NCI-H226 (cell line): ENCODE measurements around the gene VPS45.
"Not testable (repeated sequence)": the region's sequence is repeated elsewhere in the genome, so short reads cannot be mapped to it uniquely, and the experiment has no call there.

Experiments used
- DNase-seq: peaks from one replicate; pipeline ENCODE4 v3.0.0-alpha.2; 2015

The VPS45 gene, protein sequence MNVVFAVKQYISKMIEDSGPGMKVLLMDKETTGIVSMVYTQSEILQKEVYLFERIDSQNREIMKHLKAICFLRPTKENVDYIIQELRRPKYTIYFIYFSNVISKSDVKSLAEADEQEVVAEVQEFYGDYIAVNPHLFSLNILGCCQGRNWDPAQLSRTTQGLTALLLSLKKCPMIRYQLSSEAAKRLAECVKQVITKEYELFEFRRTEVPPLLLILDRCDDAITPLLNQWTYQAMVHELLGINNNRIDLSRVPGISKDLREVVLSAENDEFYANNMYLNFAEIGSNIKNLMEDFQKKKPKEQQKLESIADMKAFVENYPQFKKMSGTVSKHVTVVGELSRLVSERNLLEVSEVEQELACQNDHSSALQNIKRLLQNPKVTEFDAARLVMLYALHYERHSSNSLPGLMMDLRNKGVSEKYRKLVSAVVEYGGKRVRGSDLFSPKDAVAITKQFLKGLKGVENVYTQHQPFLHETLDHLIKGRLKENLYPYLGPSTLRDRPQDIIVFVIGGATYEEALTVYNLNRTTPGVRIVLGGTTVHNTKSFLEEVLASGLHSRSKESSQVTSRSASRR

GRCh38 chr1:150067184-150068108 lies at the start of gene VPS45:
TSS of gene VPS45 (plus strand) at chr1:150067776. CDS start at chr1:150067858, 82 bp downstream.
- DNase-seq, result peak; percentile 92

- no peak for DNase-seq
These were observed 49.4 kb upstream of the VPS45 start for GRCh38 chr1:150018165-150018564.

- no peak for DNase-seq
These were observed 46.9 kb upstream of the VPS45 start for GRCh38 chr1:150020711-150021110.

DNA sequence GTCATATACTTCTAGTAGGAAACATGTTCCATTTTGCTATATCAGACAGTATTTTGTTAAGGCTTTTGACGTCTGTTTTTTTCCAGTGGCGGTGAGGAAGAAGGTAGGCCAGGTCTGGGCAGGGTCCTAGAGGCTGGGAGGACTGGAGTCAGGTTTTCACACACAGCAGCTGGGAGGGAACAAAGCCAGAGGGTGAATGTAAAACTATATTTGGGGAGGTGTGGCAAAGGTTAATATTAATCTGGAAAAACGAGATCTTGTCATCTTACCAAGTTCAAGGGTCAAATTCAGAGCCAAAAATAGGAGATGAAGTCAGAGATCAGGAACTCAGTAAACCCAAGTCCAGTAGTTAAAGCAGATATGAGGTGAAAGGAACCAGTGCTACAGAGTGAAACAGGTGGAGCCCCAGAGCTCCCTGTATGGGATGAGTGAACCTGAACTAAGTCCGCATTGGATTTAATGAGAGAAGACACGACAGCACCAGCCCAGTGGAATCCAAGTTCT lies 46.3 kb upstream of the VPS45 start:
- no peak for DNase-seq

DNA sequence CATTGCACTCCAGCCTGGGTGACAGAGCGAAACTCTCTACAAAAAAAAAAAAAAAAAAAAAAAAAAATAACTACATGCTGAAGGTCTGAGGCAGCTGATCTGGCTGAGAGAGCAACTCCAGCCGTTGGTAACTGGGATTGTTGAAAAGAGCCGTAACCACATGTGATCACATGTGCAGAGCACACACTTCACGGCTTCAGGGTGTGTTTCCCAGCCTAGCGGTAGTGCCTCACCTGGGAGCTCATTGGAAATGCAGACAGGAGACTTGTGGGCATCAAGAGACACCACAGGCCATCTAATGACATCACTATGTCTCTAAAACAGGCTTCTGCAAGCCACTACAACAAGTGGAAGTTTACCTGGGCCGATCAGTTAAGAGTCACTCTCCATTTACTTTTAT lies 45.2 kb upstream of the VPS45 start:
- DNase-seq, result no peak

DNA sequence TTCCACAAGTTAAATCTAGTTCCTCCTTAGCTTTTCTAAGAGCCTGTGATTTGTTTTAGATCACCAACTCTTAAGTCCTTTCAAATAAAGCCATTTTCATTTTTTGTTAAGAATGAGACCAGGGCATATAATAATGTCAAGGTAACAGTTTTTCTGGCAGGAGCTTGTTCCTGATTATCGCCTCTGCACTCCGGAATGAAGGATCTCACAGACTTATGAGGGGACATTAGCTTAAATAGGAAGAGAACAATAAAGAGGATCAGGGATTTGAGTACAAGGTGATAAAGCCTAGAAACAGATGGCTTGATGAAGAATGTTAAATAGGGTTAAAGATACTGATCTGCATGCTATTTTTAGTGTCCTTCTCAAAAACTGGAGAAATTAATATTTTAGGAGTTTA lies 43.4 kb upstream of the VPS45 start:
- no peak for DNase-seq

DNA sequence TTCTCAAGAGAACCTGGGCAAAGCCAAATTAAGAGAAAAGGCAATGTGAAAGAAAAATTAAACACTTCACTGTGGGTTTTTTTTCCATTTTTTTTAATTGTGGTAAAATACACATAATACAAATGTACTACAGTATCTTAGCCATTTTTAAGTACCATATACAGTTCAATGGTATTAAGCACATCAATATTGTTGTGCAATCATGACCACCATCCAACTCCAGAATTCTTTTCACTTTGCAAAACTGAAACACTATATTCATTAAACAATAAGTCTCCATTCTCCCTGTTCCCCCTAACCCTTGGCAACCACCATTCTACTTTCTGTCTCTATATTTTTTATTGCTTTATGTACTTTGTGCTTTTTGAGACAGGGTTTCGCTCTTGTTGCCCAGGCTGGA lies 39.3 kb upstream of the VPS45 start:
- DNase-seq, result no peak

- DNase-seq, result no peak
These were observed 33.2 kb upstream of the VPS45 start for GRCh38 chr1:150034336-150034735.

DNA sequence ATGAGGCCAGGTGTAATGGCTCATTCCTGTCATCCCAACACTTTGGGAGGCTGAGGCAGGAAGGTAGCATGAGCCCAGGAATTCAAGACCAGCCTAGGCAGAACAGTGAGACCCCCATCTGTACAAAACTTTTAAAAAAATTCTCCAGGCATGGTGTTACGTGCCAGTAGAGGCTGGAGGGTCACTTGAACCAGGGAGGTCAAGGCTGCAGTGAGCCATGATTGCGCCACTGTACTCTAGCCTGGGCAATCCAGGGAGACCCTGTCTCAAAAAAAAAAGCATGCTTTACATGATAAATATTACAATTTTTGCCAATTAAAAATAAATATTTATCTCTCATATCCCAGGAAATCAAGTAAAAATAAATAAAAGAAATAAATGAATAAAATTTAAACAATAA lies 17.6 kb upstream of the VPS45 start:
- DNase-seq, result no peak

- DNase-seq, result no peak
These were observed 16.5 kb upstream of the VPS45 start for GRCh38 chr1:150051089-150051373.

DNA sequence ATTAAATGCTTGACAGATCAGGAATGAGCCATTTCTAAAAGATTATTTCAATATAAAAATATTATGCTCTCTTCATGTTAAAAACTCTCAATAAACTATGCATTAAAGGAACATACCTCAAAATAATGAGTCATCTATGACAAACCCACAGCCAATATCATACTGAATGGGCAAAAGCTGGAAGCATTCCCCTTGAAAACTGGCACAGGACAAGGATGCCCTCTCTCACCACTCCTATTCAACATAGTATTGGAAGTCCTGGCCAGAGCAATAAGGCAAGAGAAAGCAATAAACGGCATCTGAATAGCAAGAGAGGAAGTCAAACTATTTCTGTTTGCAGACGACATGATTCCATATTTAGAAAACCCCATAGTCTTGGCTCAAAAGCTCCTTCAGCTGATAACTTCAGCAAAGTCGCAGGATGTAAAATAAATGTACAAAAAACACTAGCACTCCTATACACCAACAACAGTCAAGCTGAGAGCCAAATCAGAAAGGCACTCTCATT lies 15.6 kb upstream of the VPS45 start:
- DNase-seq, result not testable (repeated sequence)

DNA sequence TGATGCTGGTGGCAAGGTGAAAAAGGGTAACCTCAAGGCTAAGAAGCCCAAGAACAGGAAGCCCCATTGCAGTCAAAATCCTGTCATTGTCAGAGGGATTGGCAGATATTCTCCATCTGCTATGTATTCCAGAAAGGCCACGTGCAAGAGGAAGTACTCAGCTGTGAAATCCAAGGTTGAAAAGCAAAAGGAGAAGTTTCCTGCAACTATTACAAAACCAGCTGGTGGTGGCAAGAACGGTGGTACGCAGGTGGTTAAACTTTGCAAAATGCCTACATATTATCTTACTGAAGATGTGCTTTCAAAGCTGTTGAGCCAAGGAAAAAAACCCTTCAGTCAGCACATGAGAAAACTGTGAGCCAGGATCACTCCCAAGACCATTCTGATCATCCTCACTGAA lies 13.7 kb upstream of the VPS45 start:
- DNase-seq, result no peak

DNA sequence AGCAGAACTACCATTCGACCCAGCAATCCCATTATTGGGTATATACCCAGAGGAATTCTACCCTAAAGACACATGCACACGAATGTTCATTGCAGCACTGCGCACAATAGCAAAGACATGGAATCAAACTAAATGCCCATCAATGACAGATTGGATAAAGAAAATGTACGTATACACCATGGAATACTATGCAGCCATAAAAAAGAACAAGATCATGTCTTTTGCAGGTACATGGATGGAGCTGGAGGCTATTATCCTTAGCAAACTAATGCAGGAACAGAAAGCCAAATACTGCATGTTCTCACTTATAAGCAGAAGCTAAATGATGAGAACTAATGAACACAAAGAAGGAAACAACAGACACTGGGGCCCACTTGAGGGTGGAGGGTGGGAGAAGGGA lies 12.1 kb upstream of the VPS45 start:
- DNase-seq, result not testable (repeated sequence)

DNA sequence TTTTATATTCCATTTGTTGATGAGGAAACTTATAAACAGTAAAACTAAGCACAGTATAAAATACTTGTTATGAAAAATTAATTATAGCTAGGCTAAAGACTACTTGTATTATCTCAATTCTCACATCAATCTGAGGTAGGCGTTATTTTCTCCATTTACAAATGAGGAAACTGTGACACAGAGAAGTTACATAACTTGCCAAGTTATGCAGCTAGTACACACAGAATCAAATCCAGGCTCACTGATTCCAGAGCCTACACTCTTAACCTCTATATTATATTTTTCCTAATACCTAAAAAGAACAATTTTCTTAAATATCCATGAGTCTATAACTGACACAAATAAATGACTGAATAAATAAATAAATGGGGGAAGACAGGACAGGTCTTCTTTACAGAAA lies 11.2 kb upstream of the VPS45 start:
- DNase-seq, result no peak

DNA sequence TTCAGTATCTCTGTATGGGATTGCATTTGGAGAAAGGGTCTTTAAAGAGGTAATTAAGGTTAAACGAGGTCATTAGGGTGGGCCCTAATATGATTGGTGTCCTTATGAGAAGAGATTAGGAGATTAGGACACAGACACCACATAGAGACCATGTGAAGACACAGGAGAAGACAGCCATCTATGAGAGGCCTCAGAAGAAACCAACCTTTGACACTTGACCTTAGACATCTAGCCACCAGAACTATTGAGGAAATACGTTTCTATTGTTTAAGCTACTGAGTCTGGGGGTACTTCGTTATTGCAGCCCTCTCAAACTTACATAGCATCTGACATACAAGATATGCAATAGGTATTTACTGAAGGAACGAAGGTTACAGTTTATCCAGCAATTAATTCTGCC lies 7.3 kb upstream of the VPS45 start:
- DNase-seq, result no peak

- peak; percentile 78 for DNase-seq
These were observed 5.9 kb upstream of the VPS45 start for GRCh38 chr1:150061632-150062101.

- no peak for DNase-seq
These were observed 5.5 kb upstream of the VPS45 start for GRCh38 chr1:150062113-150062512.

DNA sequence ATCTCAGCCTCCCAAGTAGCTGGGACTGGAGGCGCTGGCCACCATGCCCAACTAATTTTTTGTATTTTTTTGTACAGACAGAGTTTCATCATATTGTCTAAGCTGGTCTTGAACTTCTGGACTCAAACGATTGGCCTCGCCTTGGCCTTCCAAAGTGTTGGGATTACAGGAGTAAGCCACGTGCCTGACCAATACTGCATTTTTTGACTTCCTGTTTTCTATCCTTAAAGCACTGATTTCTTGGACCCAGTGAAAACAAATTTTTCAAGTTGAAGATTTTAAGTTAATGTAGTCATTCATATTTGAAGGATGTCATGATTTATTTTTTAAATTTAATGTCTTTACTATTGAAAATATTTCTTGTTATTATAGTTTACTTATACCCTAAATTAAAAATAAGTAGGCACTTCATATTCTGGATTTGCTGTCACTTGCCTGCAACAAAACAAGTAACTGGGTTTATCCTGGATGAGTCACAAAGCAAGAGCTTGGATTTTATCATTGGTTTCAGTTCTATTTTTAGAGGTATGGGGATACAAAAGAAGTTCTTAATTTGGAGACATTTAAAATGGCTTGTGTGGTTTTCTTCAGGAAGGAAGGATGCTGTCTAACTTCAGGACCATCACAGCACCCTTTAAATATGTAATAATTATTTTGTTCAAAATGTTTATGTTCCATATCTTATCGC lies 2.2 kb upstream of the VPS45 start:
- no peak for DNase-seq

DNA sequence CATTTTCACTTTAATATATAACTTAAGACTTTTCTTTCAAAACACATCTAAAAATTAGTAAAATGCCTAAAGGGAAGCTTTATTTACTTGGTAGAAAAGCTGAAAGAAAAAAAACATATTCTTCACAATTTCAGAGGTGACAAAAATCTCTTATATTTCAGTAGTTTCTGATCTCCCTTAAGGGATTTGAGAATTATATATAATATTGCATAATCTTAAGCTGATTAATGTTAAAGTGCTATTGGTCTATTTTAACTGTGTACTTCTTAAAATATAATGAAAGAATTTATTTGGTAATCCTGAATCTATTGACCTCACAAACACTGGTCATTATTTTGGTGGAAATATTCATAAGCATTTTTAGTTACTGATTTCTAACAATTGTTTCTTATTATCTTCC lies 1.2 kb upstream of the VPS45 start:
- no peak for DNase-seq

GRCh38 chr1:150066838-150067183 lies 765 bp upstream of the VPS45 start:
- DNase-seq, result no peak

DNA sequence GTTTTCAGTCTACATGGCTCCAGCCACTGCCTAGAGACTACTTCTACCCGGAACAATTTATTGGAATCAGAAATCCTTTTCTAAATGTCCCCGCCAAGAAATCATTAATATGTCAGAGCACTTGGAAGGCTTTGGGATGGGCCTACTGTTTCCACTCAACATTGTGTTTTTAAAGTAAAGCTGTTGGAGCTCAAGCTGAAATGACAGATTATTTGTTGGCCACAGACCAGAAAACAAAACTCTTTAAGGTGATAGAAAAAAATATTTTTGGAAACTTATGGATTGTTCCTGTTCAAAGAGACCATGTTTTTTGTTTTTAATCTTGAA lies 496 bp downstream of the VPS45 start:
- no peak for DNase-seq

- no peak for DNase-seq
These were observed 2.3 kb downstream of the VPS45 start for GRCh38 chr1:150069923-150070322.

DNA sequence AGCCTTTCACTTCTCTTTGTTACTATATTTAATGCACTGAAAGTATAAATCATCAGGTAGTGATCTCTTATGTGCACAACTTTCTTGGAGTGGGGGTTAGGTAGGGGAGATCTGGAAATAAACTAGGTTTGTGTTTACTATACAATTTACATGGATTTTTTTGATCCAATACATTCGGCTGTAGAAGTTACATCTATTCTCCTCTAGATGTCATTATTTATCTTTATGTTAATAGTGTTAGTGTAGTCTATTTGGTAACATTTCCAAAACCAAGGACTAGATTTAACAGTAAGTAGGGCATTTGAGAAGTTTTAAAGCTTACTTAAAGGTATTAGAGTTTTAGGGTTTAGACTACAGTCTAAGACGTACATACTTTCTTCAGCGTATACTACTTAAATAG lies 5.4 kb downstream of the VPS45 start:
- DNase-seq, result no peak
